Measurements from ENCODE around the gene SSBP2.

Gene SSBP2

GRCh38 chr5:81365541-81365940 is 385.4 kb downstream of the SSBP2 start:
- Histone ChIP-seq H3K4me3 (ENCODE audit: low read depth, low read length) (no peak overlapping the region), H3K27me3 (no peaks in the 10 kb centered on the region), H3K9me3 (no peaks in the 10 kb centered on the region), H3K4me1 (no peaks in the 10 kb centered on the region), H3K36me3 (no peaks in the 10 kb centered on the region)
- no peak for TF ChIP-seq CTCF (IDR thresholded peaks at IDR 0.05; ENCODE audit: low read depth, low read length)
- no peak for DNase-seq

GRCh38 chr5:81363093-81363871 is 387.6 kb downstream of the SSBP2 start:
- no peaks in the 10 kb centered on the region for H3K27me3 ChIP-seq
- DNase-seq: no peak
- H3K4me3 ChIP-seq (ENCODE audit: low read depth, low read length): no peak overlapping the region
- H3K36me3 ChIP-seq: no peaks in the 10 kb centered on the region
- no peaks in the 10 kb centered on the region for H3K4me1 ChIP-seq
- TF ChIP-seq CTCF (IDR thresholded peaks at IDR 0.05; ENCODE audit: low read depth, low read length): no peak
- no peaks in the 10 kb centered on the region for H3K9me3 ChIP-seq

Data from BE2C (cell line).